ENCODE measurements around the gene E2F6.

The E2F6 gene

DNA sequence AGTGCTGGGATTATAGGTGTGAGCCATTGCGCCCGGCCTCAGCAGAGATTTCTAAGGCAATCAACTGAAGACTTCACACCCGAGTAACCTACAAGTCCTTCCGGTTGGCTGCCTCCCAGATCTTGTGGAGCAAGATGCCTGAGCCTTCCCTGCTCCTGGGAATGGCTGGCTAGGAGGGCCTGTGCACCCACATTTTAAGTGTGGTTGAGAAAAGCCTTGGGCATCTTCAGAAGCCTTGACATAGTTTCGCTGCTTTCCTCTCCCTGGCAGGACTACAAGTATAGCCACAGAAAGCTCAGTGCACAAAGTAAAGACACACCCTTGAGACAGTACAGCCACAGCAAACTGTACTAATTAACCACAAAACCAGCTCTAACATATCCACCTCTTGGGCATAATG is 35.2 kb downstream of the E2F6 start:
- no peaks in the 10 kb centered on the region for H3K9me3 ChIP-seq (ENCODE audit: control insufficient read depth, low read length)
- 95 to 96% methylated on average over 5 of the region's 5 CpGs for WGBS, 2 experiments
- H3K36me3 ChIP-seq (ENCODE audit: control insufficient read depth, insufficient read depth, low read length), result no peaks in the 10 kb centered on the region
- no peaks in the 10 kb centered on the region for H3K4me1 ChIP-seq (ENCODE audit: control insufficient read depth, insufficient read depth, low read length)
- H3K4me3 ChIP-seq (ENCODE audit: insufficient read depth, low read depth, low read length), result no peak overlapping the region
- H3K27me3 ChIP-seq (ENCODE audit: control insufficient read depth, insufficient read depth, low read length, poor library complexity, severe bottlenecking), result no peaks in the 10 kb centered on the region
- H3K27ac ChIP-seq (ENCODE audit: insufficient read depth, low read depth, low read length, poor library complexity, severe bottlenecking), result no peak overlapping the region

DNA sequence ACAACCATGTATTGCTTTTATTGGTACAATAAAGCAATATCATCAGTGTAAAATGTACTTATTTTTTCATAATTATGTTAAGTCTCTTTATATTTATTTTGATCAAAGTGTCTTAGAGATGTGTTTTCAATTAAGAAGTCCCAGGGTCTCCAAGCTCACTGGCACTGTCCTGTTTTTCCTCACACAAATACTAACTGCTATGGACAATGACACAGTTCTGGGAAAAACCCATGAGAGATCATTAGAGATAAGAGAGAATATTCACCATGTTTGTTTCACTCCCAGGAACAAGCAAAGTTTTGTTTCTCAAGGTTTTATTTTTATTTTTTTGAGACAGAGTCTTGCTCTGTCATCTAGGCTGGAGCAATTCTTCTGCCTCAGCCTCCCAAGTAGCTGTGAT is 38.7 kb downstream of the E2F6 start:
- Histone ChIP-seq H3K36me3 (ENCODE audit: control insufficient read depth, insufficient read depth, low read length) (no peaks in the 10 kb centered on the region), H3K27ac (ENCODE audit: insufficient read depth, low read depth, low read length, poor library complexity, severe bottlenecking) (no peak overlapping the region), H3K27me3 (ENCODE audit: control insufficient read depth, insufficient read depth, low read length, poor library complexity, severe bottlenecking) (no peaks in the 10 kb centered on the region), H3K9me3 (ENCODE audit: control insufficient read depth, low read length) (no peaks in the 10 kb centered on the region), H3K4me1 (ENCODE audit: control insufficient read depth, insufficient read depth, low read length) (no peaks in the 10 kb centered on the region), H3K4me3 (ENCODE audit: insufficient read depth, low read depth, low read length) (no peak overlapping the region)

DNA sequence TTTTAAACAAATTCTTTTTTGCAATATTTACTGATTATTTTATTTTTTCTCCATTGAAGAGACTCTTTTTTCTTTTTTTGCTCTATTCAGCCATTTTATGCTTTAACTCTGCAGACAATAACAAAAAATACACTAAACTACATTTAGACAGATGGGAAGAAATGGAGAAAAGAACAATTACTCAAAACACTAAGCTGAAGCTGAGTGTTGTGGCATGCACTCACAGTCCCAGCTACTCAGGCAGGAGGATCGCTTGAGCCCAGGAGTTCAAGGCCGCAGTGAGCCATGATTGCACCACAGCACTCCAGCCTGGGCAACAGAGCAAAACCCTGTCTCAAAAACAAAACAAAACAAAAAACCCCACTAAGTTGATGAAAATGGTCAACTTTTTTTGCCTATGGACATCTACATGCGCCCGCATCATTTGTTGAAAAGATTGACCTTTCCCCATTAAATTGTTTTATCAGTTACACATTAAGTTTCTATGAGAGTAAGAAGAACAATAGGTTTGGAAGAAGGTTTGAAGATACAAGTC is 43.0 kb downstream of the E2F6 start:
- WGBS, 2 experiments, result 90 to 96% methylated on average over 4 of the region's 4 CpGs
- no peaks in the 10 kb centered on the region for H3K36me3 ChIP-seq (ENCODE audit: control insufficient read depth, insufficient read depth, low read length)

DNA sequence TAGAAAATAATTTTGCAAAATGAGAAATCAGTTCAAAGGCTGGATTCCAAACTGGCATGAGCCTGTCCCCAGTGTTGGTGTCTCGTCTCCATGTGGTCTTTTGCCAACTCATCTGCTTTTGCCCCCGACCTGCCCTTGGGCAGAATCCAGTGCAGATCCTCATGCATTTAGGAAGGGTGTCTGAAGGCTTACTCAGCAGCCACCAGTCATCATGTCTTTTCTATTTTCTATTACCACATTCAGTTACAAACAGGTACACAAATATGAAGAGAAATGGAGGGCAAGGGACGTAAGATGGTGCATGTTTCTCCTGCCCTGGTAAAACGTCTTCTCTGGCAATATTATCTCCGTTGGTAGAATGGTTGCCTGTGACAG is 43.5 kb downstream of the E2F6 start:
- Histone ChIP-seq H3K27me3 (ENCODE audit: control insufficient read depth, insufficient read depth, low read length, poor library complexity, severe bottlenecking) (no peaks in the 10 kb centered on the region), H3K4me3 (ENCODE audit: insufficient read depth, low read depth, low read length) (no peak overlapping the region), H3K9me3 (ENCODE audit: control insufficient read depth, low read length) (no peaks in the 10 kb centered on the region), H3K4me1 (ENCODE audit: control insufficient read depth, insufficient read depth, low read length) (no peaks in the 10 kb centered on the region), H3K27ac (ENCODE audit: insufficient read depth, low read depth, low read length, poor library complexity, severe bottlenecking) (no peak overlapping the region), H3K36me3 (ENCODE audit: control insufficient read depth, insufficient read depth, low read length) (no peaks in the 10 kb centered on the region)
- 96 to 97% methylated on average over 5 of the region's 5 CpGs for WGBS, 2 experiments

More for the DNA sequence above, 43.0 kb downstream of the E2F6 start:
- Histone ChIP-seq H3K4me1 (ENCODE audit: control insufficient read depth, insufficient read depth, low read length) (no peaks in the 10 kb centered on the region), H3K4me3 (ENCODE audit: insufficient read depth, low read depth, low read length) (no peak overlapping the region), H3K9me3 (ENCODE audit: control insufficient read depth, low read length) (no peaks in the 10 kb centered on the region), H3K27ac (ENCODE audit: insufficient read depth, low read depth, low read length, poor library complexity, severe bottlenecking) (no peak overlapping the region), H3K27me3 (ENCODE audit: control insufficient read depth, insufficient read depth, low read length, poor library complexity, severe bottlenecking) (no peaks in the 10 kb centered on the region)

DNA sequence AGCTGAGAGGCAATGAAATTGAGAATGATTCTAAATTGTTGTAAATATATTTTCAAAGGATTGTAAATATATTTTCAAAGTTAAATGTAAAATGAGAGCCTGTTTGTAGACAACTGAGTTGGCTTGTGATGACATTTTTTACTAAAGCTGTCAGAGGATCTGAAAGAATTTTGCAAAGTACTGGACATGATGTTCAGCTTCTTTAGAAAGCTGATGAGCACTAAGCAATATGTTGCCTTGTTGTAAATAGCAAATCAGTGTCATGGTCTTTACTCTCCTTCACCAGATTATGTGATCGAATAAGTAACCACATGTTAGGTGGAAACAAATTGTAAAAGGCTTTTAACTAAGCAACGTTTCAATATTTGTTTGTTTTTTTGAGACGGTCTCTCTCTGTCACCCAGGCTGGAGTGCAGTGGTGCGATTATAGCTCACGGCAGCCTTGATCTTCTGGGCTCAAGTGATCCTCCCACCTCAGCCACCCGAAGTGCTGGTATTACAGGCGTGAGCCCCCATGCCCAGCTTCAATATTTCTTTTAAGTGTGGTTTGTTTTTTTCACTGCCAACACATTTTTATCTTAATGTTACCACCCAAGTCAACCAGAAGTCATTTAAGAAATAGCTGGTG is 44.0 kb downstream of the E2F6 start:
- Histone ChIP-seq H3K4me1 (ENCODE audit: control insufficient read depth, insufficient read depth, low read length) (no peaks in the 10 kb centered on the region), H3K36me3 (ENCODE audit: control insufficient read depth, insufficient read depth, low read length) (no peaks in the 10 kb centered on the region), H3K27me3 (ENCODE audit: control insufficient read depth, insufficient read depth, low read length, poor library complexity, severe bottlenecking) (no peaks in the 10 kb centered on the region), H3K9me3 (ENCODE audit: control insufficient read depth, low read length) (no peaks in the 10 kb centered on the region), H3K27ac (ENCODE audit: insufficient read depth, low read depth, low read length, poor library complexity, severe bottlenecking) (no peak overlapping the region), H3K4me3 (ENCODE audit: insufficient read depth, low read depth, low read length) (no peak overlapping the region)
- WGBS, 2 experiments, result 92 to 94% methylated on average over 7 of the region's 7 CpGs

DNA sequence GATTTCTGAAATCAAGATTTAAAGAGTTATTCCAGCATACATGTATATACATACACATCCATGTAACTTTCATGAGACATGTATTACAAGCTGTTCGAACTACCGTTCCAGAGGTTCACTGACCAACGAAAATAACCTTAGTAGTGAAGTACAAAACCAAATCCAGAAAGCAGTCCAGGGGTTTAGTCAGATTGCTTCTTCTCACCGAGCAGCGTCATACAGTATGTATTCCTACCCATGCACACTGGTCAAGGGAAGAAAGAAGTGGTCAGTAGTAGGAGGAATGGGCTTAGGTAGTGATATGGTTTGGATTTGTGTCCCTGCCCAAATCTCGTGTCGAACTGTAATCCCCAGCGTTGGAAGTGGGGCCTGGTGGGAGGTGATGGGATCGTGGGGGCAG is 45.3 kb downstream of the E2F6 start:
- H3K4me1 ChIP-seq (ENCODE audit: control insufficient read depth, insufficient read depth, low read length), result no peaks in the 10 kb centered on the region
- no peaks in the 10 kb centered on the region for H3K27me3 ChIP-seq (ENCODE audit: control insufficient read depth, insufficient read depth, low read length, poor library complexity, severe bottlenecking)
- 94 to 96% methylated on average over 9 of the region's 9 CpGs for WGBS, 2 experiments
- no peaks in the 10 kb centered on the region for H3K9me3 ChIP-seq (ENCODE audit: control insufficient read depth, low read length)
- H3K4me3 ChIP-seq (ENCODE audit: insufficient read depth, low read depth, low read length), result no peak overlapping the region
- no peaks in the 10 kb centered on the region for H3K36me3 ChIP-seq (ENCODE audit: control insufficient read depth, insufficient read depth, low read length)
- H3K27ac ChIP-seq (ENCODE audit: insufficient read depth, low read depth, low read length, poor library complexity, severe bottlenecking), result no peak overlapping the region

DNA sequence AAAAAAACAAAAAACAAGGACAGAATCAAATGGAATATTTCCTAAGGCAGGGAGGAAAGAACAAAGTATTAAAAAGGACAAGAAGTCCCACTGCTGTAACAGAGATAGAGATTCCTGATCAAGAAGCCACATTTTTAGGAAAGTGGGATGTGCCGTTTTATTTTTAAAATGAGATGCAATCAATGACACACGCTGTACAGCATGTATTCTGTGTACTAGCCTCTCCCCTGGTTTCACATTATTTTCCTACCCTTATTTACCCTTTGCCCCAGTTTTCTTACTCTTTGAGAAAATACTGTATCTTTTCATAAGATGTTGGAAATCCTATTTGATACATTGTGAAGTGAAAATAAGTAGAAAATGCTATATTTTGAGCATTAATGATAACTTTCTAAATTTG is 45.8 kb downstream of the E2F6 start:
- no peak overlapping the region for H3K4me3 ChIP-seq (ENCODE audit: insufficient read depth, low read depth, low read length)
- H3K27ac ChIP-seq (ENCODE audit: insufficient read depth, low read depth, low read length, poor library complexity, severe bottlenecking), result no peak overlapping the region
- 94 to 100% methylated on average over 2 of the region's 2 CpGs for WGBS, 2 experiments

DNA sequence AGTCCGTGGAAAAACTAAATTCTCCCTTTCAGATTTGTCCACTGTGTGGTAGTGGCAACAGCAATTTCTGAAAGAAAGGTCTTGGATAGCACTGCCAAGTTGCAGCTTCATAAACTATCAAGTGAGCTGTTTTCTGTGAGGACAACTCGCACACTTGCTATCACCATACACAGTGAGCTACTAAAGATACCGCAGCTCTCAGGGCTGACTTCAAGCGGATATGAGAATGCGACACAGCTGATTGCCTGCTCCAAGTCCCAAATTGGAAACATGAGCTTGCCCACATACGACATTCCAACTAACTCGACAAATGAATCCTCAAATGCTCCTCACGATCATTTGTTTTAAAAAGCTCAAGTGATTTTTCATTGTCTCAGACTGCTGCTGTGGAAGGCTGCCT is 46.2 kb downstream of the E2F6 start:
- no peaks in the 10 kb centered on the region for H3K27me3 ChIP-seq (ENCODE audit: control insufficient read depth, insufficient read depth, low read length, poor library complexity, severe bottlenecking)
- no peaks in the 10 kb centered on the region for H3K9me3 ChIP-seq (ENCODE audit: control insufficient read depth, low read length)
- WGBS, 2 experiments, result 91 to 94% methylated on average over 8 of the region's 8 CpGs
- H3K4me1 ChIP-seq (ENCODE audit: control insufficient read depth, insufficient read depth, low read length), result no peaks in the 10 kb centered on the region
- H3K27ac ChIP-seq (ENCODE audit: insufficient read depth, low read depth, low read length, poor library complexity, severe bottlenecking), result no peak overlapping the region
- H3K36me3 ChIP-seq (ENCODE audit: control insufficient read depth, insufficient read depth, low read length), result no peaks in the 10 kb centered on the region
- H3K4me3 ChIP-seq (ENCODE audit: insufficient read depth, low read depth, low read length), result no peak overlapping the region

More for the DNA sequence above, 45.8 kb downstream of the E2F6 start:
- Histone ChIP-seq H3K27me3 (ENCODE audit: control insufficient read depth, insufficient read depth, low read length, poor library complexity, severe bottlenecking) (no peaks in the 10 kb centered on the region), H3K4me1 (ENCODE audit: control insufficient read depth, insufficient read depth, low read length) (no peaks in the 10 kb centered on the region), H3K9me3 (ENCODE audit: control insufficient read depth, low read length) (no peaks in the 10 kb centered on the region), H3K36me3 (ENCODE audit: control insufficient read depth, insufficient read depth, low read length) (no peaks in the 10 kb centered on the region)

DNA sequence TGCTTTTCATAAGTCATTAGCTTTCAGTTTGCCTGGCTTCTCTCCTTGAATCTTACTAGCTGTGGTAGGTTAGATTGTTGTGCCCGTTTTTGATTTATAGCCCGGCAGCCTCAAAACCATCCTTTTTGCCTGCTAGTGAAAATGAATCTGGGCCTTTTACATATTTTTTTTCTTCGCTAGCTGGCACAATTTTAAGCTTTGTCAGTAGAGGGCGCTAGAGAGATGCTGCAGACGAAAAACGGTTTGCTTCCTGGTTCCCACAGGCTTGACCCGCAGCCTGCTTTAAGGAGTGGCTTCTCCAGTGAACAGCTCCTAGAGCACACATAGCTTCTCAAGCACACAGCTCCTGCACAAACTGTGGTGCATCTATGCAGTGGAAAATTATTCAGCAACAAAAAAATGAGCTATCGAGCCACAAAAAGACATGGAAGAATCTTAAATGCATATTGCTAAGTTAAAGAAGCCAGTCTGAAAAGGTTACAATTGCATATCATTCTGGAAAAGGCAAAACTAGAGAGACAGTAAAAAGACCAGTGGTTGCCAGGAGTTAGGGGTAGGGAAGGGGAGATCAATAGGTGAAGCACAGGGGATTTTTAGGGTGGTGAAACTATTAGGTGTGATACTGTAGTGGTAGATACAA is 47.9 kb downstream of the E2F6 start:
- no peak overlapping the region for H3K4me3 ChIP-seq (ENCODE audit: insufficient read depth, low read depth, low read length)
- H3K9me3 ChIP-seq (ENCODE audit: control insufficient read depth, low read length), result no peaks in the 10 kb centered on the region
- no peaks in the 10 kb centered on the region for H3K4me1 ChIP-seq (ENCODE audit: control insufficient read depth, insufficient read depth, low read length)
- no peak overlapping the region for H3K27ac ChIP-seq (ENCODE audit: insufficient read depth, low read depth, low read length, poor library complexity, severe bottlenecking)
- H3K27me3 ChIP-seq (ENCODE audit: control insufficient read depth, insufficient read depth, low read length, poor library complexity, severe bottlenecking), result no peaks in the 10 kb centered on the region
- 62% methylated on average over 8 of the region's 8 CpGs for WGBS, 2 experiments
- H3K36me3 ChIP-seq (ENCODE audit: control insufficient read depth, insufficient read depth, low read length), result no peaks in the 10 kb centered on the region

DNA sequence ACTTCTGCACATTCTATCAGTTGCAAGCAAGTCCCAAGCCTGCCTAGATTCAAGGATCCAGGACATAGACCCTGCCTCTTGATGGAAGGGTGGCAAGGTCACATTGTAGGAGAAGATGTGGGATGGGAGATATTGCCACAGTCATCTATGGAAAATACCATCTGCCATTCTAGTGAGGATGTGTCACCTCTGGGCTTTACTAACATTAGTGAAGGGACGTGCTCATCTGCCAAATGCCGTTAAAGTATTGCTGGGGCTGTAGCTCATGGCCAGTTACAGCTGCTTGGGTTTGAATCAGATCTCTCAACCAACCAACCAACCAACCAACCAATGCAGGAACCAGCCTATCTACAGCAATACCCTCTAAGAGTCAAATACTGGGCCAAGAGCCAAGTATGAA is 49.0 kb downstream of the E2F6 start:
- Histone ChIP-seq H3K9me3 (ENCODE audit: control insufficient read depth, low read length) (no peaks in the 10 kb centered on the region), H3K4me3 (ENCODE audit: insufficient read depth, low read depth, low read length) (no peak overlapping the region), H3K27ac (ENCODE audit: insufficient read depth, low read depth, low read length, poor library complexity, severe bottlenecking) (no peak overlapping the region), H3K27me3 (ENCODE audit: control insufficient read depth, insufficient read depth, low read length, poor library complexity, severe bottlenecking) (no peaks in the 10 kb centered on the region), H3K36me3 (ENCODE audit: control insufficient read depth, insufficient read depth, low read length) (no peaks in the 10 kb centered on the region), H3K4me1 (ENCODE audit: control insufficient read depth, insufficient read depth, low read length) (no peaks in the 10 kb centered on the region)
- WGBS, 2 experiments, result 92 to 100% methylated on average over 2 of the region's 2 CpGs

Measured in ectodermal cell (in vitro differentiated cells).